ENCODE data around the gene PCDH10. TPM values are rescaled to one million over a fixed set of nuclear protein-coding genes. Genes with fewer than 3 reads are reported as not detected.

The PCDH10 gene
- total and polyA plus RNA-seq, 2 of the 8 experiments (the other 6 are each of a cell fraction or from before 2014, with no cell fraction given), result 2.2 to 10.0 TPM

DNA sequence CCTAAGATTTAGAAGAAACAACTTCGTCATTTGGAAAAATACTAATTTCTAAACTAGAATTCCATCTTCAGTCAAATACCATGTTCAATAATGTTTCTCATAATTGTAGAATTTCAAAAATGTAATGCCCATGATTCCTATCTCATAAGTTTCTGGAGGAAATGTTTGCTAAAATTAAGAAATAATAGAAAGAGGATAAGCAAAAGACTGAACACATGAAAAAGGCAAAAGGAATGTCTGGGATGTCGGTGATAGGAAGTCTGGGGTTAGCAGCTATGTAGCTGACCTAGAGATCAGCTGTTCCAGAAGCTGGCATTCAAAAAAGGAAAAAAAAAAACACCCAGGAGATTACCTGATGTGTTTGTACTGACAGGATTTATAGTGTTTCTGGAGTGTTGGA lies 18.9 kb upstream of the PCDH10 start:
- Histone ChIP-seq H3K36me3 (ENCODE audit: control insufficient read depth in 2 of 4, insufficient read depth in 4 of 4, low read length in 3 of 4) (no peaks in the 10 kb centered on the region), H4K8ac (ENCODE audit: extremely low read depth, insufficient read depth, low read length) (no peak overlapping the region), H3K27me3 (replicated peaks in 1 of 4; ENCODE audit: control insufficient read depth in 3 of 4, extremely low read depth in 1 of 4, insufficient read depth in 3 of 4, low read length in 3 of 4) (no peaks in the 10 kb centered on the region), H2AFZ (ENCODE audit: low read length) (no peak overlapping the region), H3K23me2 (ENCODE audit: low read depth, low read length) (no peaks in the 10 kb centered on the region), H4K20me1 (replicated peaks in 1 of 2; ENCODE audit: control insufficient read depth in 1 of 2, insufficient read depth in 2 of 2, low read length in 2 of 2) (no peaks in the 10 kb centered on the region), H2BK120ac (replicated peaks; ENCODE audit: low read depth, low read length) (no peak overlapping the region), H3K9ac (replicated peaks in 1 of 4; ENCODE audit: extremely low read depth in 1 of 4, low read depth in 3 of 4, low read length in 3 of 4) (no peak overlapping the region), H3K79me1 (ENCODE audit: low read depth, low read length) (no peaks in the 10 kb centered on the region), H3K27ac (ENCODE audit: low read depth, low read length) (no peak overlapping the region), H4K91ac (replicated peaks; ENCODE audit: insufficient read length, low read length) (no peak overlapping the region), H2BK12ac (ENCODE audit: low read depth, low read length) (no peak overlapping the region), H3K23ac (ENCODE audit: insufficient read length) (no peak overlapping the region), H3K4me3 (ENCODE audit: extremely low read depth in 1 of 4, insufficient read depth in 2 of 4, low read depth in 3 of 4, low read length in 4 of 4) (no peak overlapping the region), H4K5ac (ENCODE audit: insufficient read length, low read depth, low read length) (no peak overlapping the region), H3K79me2 (ENCODE audit: control insufficient read depth in 1 of 2, insufficient read depth in 2 of 2, low read length in 2 of 2) (no peaks in the 10 kb centered on the region), H3K4me1 (replicated peaks in 1 of 4; ENCODE audit: control insufficient read depth in 3 of 4, insufficient read depth in 4 of 4, low read length in 3 of 4) (peaks cover 0 to 6% (median 1%) of the 10 kb centered on the region in 4 experiments; a peak in 2 of 7 replicates), H3K56ac (replicated peaks; ENCODE audit: insufficient read length, low read depth, low read length) (no peak overlapping the region), H3K4ac (replicated peaks; ENCODE audit: insufficient read length, low read depth, low read length) (no peak overlapping the region), H3K4me2 (ENCODE audit: insufficient read depth in 1 of 2, low read depth in 2 of 2, low read length in 2 of 2) (no peak overlapping the region), H3K18ac (ENCODE audit: extremely low read depth, low read length) (no peak overlapping the region), H2BK5ac (ENCODE audit: low read depth, low read length) (no peak overlapping the region), H3K9me3 (ENCODE audit: insufficient read depth in 2 of 2, low read depth in 1 of 2, low read length in 1 of 2) (no peaks in the 10 kb centered on the region), H2BK15ac (ENCODE audit: low read length) (no peak overlapping the region), H2AK5ac (ENCODE audit: low read depth, low read length) (no peak overlapping the region), H3K14ac (ENCODE audit: insufficient read length) (no peak overlapping the region), H2BK20ac (ENCODE audit: low read length) (no peak overlapping the region)
- FAIRE-seq (no peak), DNase-seq (ENCODE audit: low read depth in 1 of 2, low spot score in 2 of 2) (no peak)
- 93% methylated on average over 2 of the region's 2 CpGs; no CpG with 5 or more reads in 1 of the 2 experiments for WGBS, 2 experiments (ENCODE audit: extremely low coverage in 1 of 2, insufficient coverage in 1 of 2, insufficient read length in 1 of 2, insufficient replicate concordance in 2 of 2, low coverage in 1 of 2, low lambda C conversion rate in 2 of 2, missing lambda C conversion rate in 1 of 2)
- TF ChIP-seq TAF7 (optimal IDR thresholded peaks at IDR 0.05; ENCODE audit: borderline replicate concordance, low read depth, low read length), result no peak
- TF ChIP-seq KDM5A (IDR thresholded peaks at IDR 0.05; ENCODE audit: low read length), result no peak
- no peak for TF ChIP-seq PHF8 (conservative IDR thresholded peaks at IDR 0.05; ENCODE audit: low read depth, low read length)
- no peak for TF ChIP-seq RFX5 (IDR thresholded peaks at IDR 0.05; ENCODE audit: borderline replicate concordance, low read depth, low read length)
- ChIA-PET CTCF (ENCODE audit: partially characterized antibody) (interaction anchor here (0.7 to 1.6 kb wide), 2 partner anchors 16 to 140 kb away, joined by 3 to 5 read pairs; no protein-coding TSS in a partner anchor), POLR2A (ENCODE audit: partially characterized antibody) (no interaction called here)

All from H1 (cell line).